T-helper 2 cell treated with Interferon-gamma antibody and Interleukin-4, amounts not matched to agents 100 ng/mL and 5 ng/mL, for 36 hours (primary cell): ENCODE measurements around the gene CRNKL1. TPM values are rescaled to one million over a fixed set of nuclear protein-coding genes. Genes with fewer than 3 reads are reported as not detected.

Source experiments
- intact Hi-C: fragments of 100-400 bp; cut with micrococcal nuclease; formaldehyde crosslinking; loops from one replicate; pipeline ENCODE4 v1.15.1; 2023
- total RNA-seq: library from RNA; stranded (reverse); gene quantifications from 2 replicates; pipeline ENCODE4 v1.2.3, GENCODE V29; 2022

The CRNKL1 gene
- total RNA-seq, 1 donor from 2014 or later: 20.2 TPM

DNA sequence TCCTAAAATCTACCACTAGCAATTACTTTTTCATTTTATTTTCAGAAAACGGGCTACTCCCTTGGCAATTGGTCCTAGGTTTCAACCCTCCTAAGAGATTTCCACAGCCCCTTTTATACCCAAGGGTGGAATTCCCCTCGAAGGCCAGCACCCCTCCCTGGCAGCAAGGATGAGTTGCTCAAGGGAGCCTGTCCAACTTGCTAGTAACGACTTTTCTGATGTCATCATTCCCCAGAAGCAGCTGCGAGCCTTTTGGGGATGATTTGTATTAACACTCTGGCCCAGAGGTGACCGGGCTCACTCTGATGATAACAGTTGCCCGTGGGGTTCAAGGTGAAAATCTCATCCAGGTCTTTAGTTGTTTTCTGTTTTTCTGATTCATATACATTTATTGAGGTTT lies 65.8 kb downstream of the CRNKL1 start:
- intact Hi-C loops: no loop called here

Other genes starting within 250 kb of the CRNKL1 start
- 50.6 and 54.0 TPM in 2 replicates for gene NAA20, start 35.1 kb downstream of the CRNKL1 start, total RNA-seq
- not detected in 2 replicates for gene CFAP61, start 66 bp upstream of the CRNKL1 start, total RNA-seq